Glutamatergic neuron (in vitro differentiated cells): Measurements from ENCODE around the gene SEC14L2. TPM values are rescaled to one million over a fixed set of nuclear protein-coding genes. Genes with fewer than 3 reads are reported as not detected.

Experiments
- DNase-seq: peaks from one replicate; pipeline ENCODE4 v3.0.0; 2022
- H3K27ac Mint-ChIP-seq: one replicate; pipeline ENCODE4 v1.8.0; 2020; ENCODE audit warnings: mild to moderate bottlenecking, mixed read lengths, inconsistent platforms; ENCODE audit not compliant: unreplicated experiment
- H3K27me3 Mint-ChIP-seq: one replicate; pipeline ENCODE4 v1.8.0; 2020; ENCODE audit warnings: mild to moderate bottlenecking, moderate library complexity, mixed read lengths, inconsistent platforms; ENCODE audit not compliant: unreplicated experiment
- H3K36me3 Mint-ChIP-seq: one replicate; pipeline ENCODE4 v1.8.0; 2020; ENCODE audit warnings: mild to moderate bottlenecking, mixed read lengths, inconsistent platforms; ENCODE audit not compliant: unreplicated experiment
- H3K4me1 Mint-ChIP-seq: one replicate; pipeline ENCODE4 v1.8.0; 2020; ENCODE audit warnings: mild to moderate bottlenecking, low read depth, mixed read lengths, inconsistent platforms; ENCODE audit not compliant: unreplicated experiment
- H3K4me3 Mint-ChIP-seq: one replicate; pipeline ENCODE4 v1.8.0; 2020; ENCODE audit warnings: mild to moderate bottlenecking, mixed read lengths, inconsistent platforms; ENCODE audit not compliant: unreplicated experiment
- H3K9me3 Mint-ChIP-seq: one replicate; pipeline ENCODE4 v1.8.0; 2020; ENCODE audit warnings: mild to moderate bottlenecking, moderate library complexity, mixed read lengths, inconsistent platforms; ENCODE audit not compliant: unreplicated experiment
- total RNA-seq: library from RNA; stranded (reverse); fragmentation: NEBNext Ultra II Directional; extraction: Animal tissue kit (Norgen Biotek cat#: 25700); gene quantifications from one replicate; pipeline ENCODE4 v1.2.1, GENCODE V29; 2021; ENCODE audit not compliant: unreplicated experiment
- TF ChIP-seq, protein P1 (sequence below): fragments of 200-600 bp; sonication (generic); IDR thresholded peaks from one replicate; pipeline ENCODE4 v1.5.0; 2021; ENCODE audit not compliant: partially characterized antibody, unreplicated experiment

Gene SEC14L2
- total RNA-seq, 1 donor from 2014 or later = 0.76 TPM

- Mint-ChIP-seq H3K4me3 (no peak overlapping the region), H3K9me3 (no peaks in the 10 kb centered on the region), H3K27ac (no peak overlapping the region), H3K4me1 (no peaks in the 10 kb centered on the region), H3K36me3 (no peaks in the 10 kb centered on the region), H3K27me3 (no peaks in the 10 kb centered on the region)
- TF ChIP-seq, protein P1, sequence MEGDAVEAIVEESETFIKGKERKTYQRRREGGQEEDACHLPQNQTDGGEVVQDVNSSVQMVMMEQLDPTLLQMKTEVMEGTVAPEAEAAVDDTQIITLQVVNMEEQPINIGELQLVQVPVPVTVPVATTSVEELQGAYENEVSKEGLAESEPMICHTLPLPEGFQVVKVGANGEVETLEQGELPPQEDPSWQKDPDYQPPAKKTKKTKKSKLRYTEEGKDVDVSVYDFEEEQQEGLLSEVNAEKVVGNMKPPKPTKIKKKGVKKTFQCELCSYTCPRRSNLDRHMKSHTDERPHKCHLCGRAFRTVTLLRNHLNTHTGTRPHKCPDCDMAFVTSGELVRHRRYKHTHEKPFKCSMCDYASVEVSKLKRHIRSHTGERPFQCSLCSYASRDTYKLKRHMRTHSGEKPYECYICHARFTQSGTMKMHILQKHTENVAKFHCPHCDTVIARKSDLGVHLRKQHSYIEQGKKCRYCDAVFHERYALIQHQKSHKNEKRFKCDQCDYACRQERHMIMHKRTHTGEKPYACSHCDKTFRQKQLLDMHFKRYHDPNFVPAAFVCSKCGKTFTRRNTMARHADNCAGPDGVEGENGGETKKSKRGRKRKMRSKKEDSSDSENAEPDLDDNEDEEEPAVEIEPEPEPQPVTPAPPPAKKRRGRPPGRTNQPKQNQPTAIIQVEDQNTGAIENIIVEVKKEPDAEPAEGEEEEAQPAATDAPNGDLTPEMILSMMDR = no peak
- no peak for DNase-seq
Measured at GRCh38 chr22:30413745-30414524, 17.1 kb downstream of the SEC14L2 start.

- no peaks in the 10 kb centered on the region for H3K4me1 Mint-ChIP-seq
- TF ChIP-seq, protein P1 = no peak
- no peaks in the 10 kb centered on the region for H3K9me3 Mint-ChIP-seq
- DNase-seq = no peak
- no peak overlapping the region for H3K27ac Mint-ChIP-seq
- no peak overlapping the region for H3K4me3 Mint-ChIP-seq
- H3K27me3 Mint-ChIP-seq = no peaks in the 10 kb centered on the region
- H3K36me3 Mint-ChIP-seq = no peaks in the 10 kb centered on the region
Measured at GRCh38 chr22:30414525-30415047, 17.8 kb downstream of the SEC14L2 start.

- no peaks in the 10 kb centered on the region for H3K36me3 Mint-ChIP-seq
- H3K27me3 Mint-ChIP-seq = no peaks in the 10 kb centered on the region
- no peak for DNase-seq
- TF ChIP-seq, protein P1 = no peak
- no peaks in the 10 kb centered on the region for H3K4me1 Mint-ChIP-seq
- no peak overlapping the region for H3K27ac Mint-ChIP-seq
- no peak overlapping the region for H3K4me3 Mint-ChIP-seq
- no peaks in the 10 kb centered on the region for H3K9me3 Mint-ChIP-seq
Measured at GRCh38 chr22:30416403-30416802, 19.6 kb downstream of the SEC14L2 start.

DNA sequence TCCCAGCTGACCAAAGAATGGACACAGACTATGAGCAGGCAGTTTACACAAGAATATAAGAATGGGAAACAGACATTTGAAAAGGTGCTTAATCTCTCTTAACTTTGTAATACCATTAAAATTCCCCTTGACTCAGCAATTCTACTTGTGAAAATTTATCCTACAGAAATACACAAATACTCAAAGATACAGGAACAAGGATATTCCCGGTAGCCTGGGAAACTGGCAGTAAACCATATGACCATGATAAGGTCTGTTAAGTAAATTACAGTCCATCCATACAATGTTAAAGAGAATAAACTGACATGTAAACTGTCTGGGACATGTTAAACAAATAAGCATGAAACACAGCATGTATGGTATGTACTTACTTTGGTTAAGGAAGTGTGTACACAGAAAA, 20.0 kb downstream of the SEC14L2 start:
- TF ChIP-seq, protein P1 = no peak
- Mint-ChIP-seq H3K4me1 (no peaks in the 10 kb centered on the region), H3K36me3 (no peaks in the 10 kb centered on the region), H3K27me3 (no peaks in the 10 kb centered on the region), H3K27ac (no peak overlapping the region), H3K4me3 (no peak overlapping the region), H3K9me3 (no peaks in the 10 kb centered on the region)
- no peak for DNase-seq

DNA sequence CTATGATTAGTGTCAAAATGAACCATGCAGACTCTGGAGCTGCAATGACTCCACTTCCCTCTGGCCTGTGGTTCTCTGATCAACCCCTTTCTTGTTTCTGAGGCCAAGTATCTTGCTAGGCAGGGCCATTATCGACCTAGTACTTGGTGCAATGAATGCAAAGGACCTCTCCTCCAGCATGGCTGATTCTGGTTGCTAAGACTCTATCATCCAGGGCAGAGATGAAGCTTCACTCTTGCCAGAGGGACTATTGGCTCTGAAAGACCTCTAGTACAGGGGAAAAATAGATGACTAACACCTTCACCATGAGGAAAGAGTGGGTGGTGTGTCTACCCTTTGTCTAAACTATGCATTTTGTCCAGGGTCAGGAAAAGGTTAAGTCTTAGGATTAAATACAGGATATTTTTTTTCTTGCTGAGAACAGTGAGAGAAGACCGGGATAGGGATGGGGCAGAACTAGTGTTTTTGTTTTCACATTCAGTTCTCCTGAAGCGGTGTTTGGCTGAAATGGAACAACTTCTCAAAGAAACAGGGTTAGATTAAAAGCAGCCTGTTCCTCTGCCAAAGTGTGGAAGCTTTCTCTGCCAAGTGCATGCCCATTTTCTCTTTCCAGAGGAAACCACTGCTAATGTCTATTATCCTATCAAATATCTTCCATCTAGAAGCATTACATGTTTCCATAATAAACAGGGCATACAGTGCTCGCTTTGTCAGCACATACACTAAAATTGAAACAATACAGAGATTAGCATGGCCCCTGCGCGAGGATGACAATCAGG, 23.7 kb downstream of the SEC14L2 start:
- no peaks in the 10 kb centered on the region for H3K36me3 Mint-ChIP-seq
- no peak overlapping the region for H3K27ac Mint-ChIP-seq
- DNase-seq = no peak
- peaks cover 4% of the 10 kb centered on the region for H3K9me3 Mint-ChIP-seq
- H3K27me3 Mint-ChIP-seq = no peaks in the 10 kb centered on the region
- TF ChIP-seq, protein P1 = no peak
- peaks cover 7% of the 10 kb centered on the region for H3K4me1 Mint-ChIP-seq
- H3K4me3 Mint-ChIP-seq = no peak overlapping the region
